ENCODE data around the gene C1QL1.

C1QL1 gene

DNA sequence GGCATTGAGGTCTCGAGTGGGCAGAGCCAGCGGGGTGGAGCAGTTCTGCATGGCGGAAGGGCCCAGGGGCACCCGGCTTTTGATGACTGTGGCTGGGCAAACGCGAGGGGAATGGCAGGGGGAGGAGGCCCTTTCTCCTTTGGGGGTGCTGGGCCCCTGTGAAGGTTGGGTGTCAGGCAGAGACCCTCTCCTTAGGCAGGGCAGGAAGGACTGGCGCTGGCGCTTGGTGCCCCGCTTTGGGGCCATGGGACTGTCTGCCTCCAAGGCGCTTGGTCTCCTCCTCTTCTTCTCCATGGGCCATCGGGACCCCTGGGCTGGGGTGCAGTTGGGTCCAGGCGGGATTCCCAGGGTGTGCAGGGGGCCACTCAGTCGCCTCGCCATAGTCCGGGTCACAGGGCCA lies 40.0 kb downstream of the C1QL1 start:
- no peak for DNase-seq (ENCODE audit: low spot score)
- TF ChIP-seq CTCF (IDR thresholded peaks at IDR 0.05; ENCODE audit: extremely low read depth, insufficient read depth, missing control alignments) = no peak
- in situ Hi-C loops (cut with MboI; ENCODE audit: low pct_unique_long_range_greater_than_20kb, low sequenced_read_pairs, unreplicated experiment) = loop anchor here (10.0 kb wide), 1 partner anchor 87 kb away; no protein-coding TSS in a partner anchor

DNA sequence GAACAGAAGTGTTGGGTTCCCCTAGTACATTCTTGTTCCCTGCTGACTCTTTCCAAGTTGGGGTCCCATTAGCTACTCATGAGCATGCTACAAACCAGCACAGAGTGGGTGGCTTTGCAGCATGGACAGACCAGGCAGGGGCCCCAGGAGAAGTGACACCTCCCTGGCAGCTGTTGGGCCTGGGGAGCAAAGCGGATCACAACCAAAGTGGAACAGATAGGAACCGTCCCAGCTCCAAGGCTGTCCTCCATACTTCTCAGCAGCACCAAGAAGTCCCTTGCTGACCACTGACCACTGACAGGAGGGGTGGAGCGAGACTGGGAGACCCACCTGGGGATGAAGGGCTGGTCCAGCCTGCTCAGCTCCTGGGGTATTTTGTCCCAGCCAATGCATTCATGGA lies 40.4 kb downstream of the C1QL1 start:
- in situ Hi-C loops (cut with MboI; ENCODE audit: low pct_unique_long_range_greater_than_20kb, low sequenced_read_pairs, unreplicated experiment) = loop anchor here (10.0 kb wide), 1 partner anchor 87 kb away; no protein-coding TSS in a partner anchor
- TF ChIP-seq CTCF (IDR thresholded peaks at IDR 0.05; ENCODE audit: extremely low read depth, insufficient read depth, missing control alignments) = no peak

DNA sequence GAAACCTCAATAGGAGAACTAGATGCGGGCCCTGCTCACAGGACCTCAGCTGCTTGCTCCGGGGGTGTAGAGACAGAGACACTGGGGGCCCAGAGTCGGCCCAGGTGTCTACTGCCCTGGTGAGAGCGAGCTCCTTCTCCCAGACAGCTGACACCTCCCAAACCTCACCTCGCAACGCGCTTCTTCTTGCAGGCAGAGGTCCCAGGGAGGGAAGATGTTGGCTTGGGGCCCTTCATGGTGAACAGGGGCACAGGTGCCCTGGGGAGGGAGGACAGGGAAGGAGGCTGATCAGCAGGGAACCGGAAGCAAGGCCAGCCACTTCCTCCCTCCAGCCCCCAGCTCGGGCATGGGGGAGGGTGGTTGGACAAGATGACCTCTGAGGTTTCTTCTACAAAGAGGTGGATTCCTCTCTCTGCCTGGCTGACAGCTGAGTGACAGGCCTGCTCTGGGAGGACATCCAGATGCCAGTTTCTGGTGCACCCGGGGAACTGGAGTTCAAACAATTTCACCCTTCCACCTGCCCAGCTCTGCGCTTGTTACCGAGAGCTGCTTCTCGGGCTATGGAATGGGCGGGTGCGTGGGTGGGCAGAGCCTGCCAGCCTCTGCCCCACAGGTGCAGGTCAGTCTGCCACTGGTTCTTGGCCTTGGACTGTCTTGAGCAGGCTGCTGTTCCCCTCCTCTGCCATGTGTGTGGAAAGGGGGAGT lies 41.1 kb downstream of the C1QL1 start:
- no peak for DNase-seq (ENCODE audit: low spot score)
- in situ Hi-C loops (cut with MboI; ENCODE audit: low pct_unique_long_range_greater_than_20kb, low sequenced_read_pairs, unreplicated experiment) = loop anchor here (10.0 kb wide), 1 partner anchor 88 kb away; no protein-coding TSS in a partner anchor
- no peak for TF ChIP-seq CTCF (IDR thresholded peaks at IDR 0.05; ENCODE audit: extremely low read depth, insufficient read depth, missing control alignments)

More for the DNA sequence above, 40.4 kb downstream of the C1QL1 start:
- no peak for DNase-seq (ENCODE audit: low spot score)

DNA sequence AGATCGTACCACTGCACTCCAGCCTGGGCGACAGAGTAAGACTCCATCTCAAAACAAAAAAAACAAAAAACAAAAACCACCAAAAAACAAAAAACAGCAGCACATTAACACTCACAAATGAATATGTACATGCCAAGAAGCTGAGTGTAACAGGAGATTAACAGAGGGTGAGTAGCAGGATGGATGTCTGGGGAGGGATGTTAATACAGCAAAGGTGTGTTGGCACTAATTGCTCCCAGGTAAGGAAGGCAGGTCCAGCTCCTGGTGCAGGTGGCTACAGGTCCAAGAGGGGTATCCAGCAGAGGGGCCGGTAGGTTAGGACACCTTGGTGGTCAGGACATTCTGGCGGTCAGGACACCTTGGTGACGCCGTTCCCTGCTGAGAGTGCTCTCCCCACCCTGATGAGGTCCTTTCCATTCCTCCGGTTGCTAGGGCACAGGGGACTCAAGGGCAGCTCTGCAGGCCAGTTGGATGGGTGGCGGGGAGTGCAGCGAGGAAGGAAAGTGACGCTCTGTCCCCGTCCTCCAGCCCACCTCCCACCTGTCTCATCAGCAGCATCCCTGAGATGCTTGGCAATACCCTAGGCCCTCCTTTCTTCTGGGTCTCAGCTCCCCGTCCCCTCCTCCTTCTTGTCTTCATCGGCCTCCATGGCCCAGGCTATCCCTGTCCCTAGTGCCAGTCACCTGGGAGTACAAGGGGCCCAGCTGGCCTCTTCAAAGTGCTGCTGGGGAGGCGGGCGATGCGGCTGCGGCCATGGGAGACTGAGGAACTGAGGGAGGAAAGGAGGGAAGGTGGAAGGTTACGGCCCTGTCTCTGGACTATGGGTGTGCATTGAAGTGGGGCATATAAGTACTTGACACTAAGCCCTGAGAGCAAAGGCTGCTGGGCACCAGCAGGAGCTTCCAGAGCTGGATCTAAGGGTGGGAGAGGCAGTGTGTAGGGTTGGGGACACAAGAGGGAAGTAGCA lies 42.1 kb downstream of the C1QL1 start:
- no peak for DNase-seq (ENCODE audit: low spot score)
- no peak for TF ChIP-seq CTCF (IDR thresholded peaks at IDR 0.05; ENCODE audit: extremely low read depth, insufficient read depth, missing control alignments)
- in situ Hi-C loops (cut with MboI; ENCODE audit: low pct_unique_long_range_greater_than_20kb, low sequenced_read_pairs, unreplicated experiment) = loop anchor here (10.0 kb wide), 1 partner anchor 89 kb away; no protein-coding TSS in a partner anchor

DNA sequence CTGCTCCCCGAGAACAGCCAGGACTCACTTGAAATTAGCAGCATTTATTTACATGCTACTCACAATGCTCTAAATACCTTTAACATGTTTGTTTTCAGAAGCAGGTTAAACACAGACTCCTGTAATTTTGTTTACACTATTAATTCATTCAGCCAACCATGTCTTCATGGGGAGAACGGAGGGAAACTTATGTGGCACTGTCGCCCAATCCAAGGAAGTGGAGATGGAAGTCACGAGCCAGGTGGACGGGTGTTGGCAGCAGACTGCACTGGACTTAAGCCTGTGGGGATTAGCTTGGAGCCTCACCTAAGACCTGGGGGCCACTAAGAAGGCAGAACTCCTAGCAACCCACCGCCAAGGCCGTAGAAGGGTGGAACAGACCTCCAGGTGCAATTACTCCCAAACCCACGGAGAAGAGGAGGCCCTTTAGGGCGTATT lies 44.0 kb downstream of the C1QL1 start:
- no peak for DNase-seq (ENCODE audit: low spot score)
- no peak for TF ChIP-seq CTCF (IDR thresholded peaks at IDR 0.05; ENCODE audit: extremely low read depth, insufficient read depth, missing control alignments)
- in situ Hi-C loops (cut with MboI; ENCODE audit: low pct_unique_long_range_greater_than_20kb, low sequenced_read_pairs, unreplicated experiment) = loop anchor here (10.0 kb wide), 1 partner anchor 91 kb away; no protein-coding TSS in a partner anchor

DNA sequence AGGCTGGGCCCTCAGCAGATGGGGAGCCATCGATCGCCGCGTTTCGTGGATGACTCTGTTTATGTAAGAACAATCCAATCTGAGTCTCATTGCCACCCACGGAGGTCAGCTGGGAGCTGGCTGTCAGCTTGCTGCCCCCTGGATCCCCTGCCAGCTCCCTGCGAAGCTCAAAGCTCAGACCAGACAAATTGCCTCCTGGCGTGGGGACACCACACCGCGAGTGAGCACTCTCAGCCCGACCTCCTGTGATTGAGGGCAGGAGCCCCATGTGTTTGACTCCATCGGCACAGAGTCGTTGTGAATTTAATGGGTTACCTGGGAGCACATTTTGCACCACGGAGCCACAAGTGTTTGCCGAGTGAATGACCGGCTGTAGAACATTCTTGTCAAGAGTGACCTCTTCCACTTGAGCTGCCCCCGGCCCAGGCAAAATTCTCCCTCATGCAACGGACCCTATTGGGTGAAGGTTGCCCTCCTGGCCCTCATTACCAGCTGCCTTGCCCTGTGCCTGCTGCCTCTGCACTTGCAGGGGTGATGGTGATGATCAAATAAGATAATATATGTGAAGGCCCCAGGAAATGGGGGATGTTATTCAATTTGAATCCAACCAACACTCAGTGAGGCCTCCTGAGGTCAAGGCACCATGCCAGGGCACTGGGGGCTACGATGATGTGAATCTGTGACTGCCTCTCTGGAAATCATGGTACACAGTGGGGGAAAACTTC lies 45.2 kb downstream of the C1QL1 start:
- no peak for DNase-seq (ENCODE audit: low spot score)
- in situ Hi-C loops (cut with MboI; ENCODE audit: low pct_unique_long_range_greater_than_20kb, low sequenced_read_pairs, unreplicated experiment) = loop anchor here (10.0 kb wide), 1 partner anchor 92 kb away; no protein-coding TSS in a partner anchor
- TF ChIP-seq CTCF (IDR thresholded peaks at IDR 0.05; ENCODE audit: extremely low read depth, insufficient read depth, missing control alignments) = no peak

Data from GM13977 (cell line).